Activated T-cell treated with anti-CD3 and anti-CD28 coated beads for 24 hours (primary cell): ENCODE results near the gene CD99L2.
"Not testable (repeated sequence)": the region's sequence is repeated elsewhere in the genome, so short reads cannot be mapped to it uniquely, and the experiment has no call there.

Source experiments
- DNase-seq: peaks from one replicate; pipeline ENCODE4 v3.0.0-alpha.2; 2020; ENCODE audit warnings: low read depth

The CD99L2 gene

GRCh38 chrX:150854856-150855255, 43.6 kb downstream of the CD99L2 start:
- no peak for DNase-seq

DNA sequence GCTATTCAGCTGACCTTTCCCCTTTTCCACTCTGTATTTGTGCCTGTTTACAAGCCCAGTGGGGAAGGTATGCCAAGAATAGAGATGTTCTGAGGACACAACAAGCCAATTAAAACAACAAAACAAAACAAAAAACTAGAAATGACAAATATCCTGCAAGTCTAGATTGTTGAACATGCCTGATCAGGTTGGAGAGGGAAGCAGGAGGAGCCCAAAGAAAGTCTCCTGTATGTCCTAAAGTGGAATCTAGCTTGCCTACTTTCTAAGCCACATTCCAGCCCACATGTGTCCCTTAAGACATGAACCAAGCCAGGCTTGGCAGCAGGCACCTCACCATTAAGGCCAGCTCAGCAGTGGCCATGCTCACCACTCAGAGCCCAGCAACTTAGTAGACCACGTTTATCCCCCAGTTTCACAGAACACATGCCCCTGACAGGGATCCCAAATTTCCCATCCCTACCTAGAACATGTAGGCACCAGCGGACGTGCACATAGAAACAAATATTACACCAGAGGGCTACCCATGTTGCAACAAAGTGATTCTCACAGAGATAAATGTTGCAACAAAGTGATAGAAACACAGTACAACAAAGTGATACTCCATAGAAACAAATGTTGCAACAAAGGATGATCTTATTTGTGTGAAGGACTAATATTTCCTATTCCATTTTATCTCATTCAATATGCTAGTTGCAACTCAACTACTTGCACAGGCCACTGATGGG, 48.3 kb downstream of the CD99L2 start:
- DNase-seq = no peak

- no peak for DNase-seq
These were observed 49.0 kb downstream of the CD99L2 start for GRCh38 chrX:150849486-150849885.

GRCh38 chrX:150848914-150849365, 49.5 kb downstream of the CD99L2 start:
- DNase-seq = no peak

- DNase-seq = no peak
These were observed 51.4 kb downstream of the CD99L2 start for GRCh38 chrX:150847088-150847487.

- DNase-seq = no peak
These were observed 52.3 kb downstream of the CD99L2 start for GRCh38 chrX:150846130-150846529.

DNA sequence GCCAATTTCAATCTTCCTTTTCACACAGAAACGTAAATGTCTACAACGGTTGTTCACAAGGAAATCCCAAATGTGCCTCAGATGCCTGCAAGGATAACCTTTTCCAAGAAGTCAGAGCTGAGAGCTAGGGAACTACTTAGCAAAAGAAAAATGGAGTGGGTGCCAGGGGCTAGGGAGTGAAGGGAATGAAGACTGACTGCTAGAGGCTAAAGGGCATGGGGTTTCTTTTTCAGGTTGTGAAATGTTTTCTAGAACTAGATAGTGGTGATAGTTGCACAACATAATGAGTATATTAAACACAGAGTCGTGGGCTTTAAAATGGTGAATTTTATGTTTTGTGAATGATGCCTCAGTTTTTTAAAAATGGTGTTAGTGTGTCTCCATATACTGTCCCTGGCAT, 53.4 kb downstream of the CD99L2 start:
- no peak for DNase-seq

DNA sequence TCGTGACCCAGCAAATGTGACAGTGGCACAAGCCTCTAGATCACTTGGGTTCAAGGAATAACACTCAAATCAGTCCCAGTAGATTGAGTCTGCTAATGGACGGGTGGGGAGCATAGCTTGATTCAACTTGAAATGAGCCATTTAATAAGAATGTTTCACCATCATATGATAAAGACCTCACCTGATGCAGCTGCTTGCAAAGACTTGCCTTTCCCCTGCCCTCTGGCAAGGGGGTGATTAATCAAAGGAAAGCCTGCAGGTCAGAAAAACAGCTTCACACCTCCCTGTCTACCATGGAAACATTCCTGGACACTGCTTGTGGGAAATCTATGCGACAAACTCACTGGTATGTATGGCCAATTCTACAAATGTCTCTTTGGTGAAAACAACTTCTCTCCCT, 54.5 kb downstream of the CD99L2 start:
- no peak for DNase-seq

DNA sequence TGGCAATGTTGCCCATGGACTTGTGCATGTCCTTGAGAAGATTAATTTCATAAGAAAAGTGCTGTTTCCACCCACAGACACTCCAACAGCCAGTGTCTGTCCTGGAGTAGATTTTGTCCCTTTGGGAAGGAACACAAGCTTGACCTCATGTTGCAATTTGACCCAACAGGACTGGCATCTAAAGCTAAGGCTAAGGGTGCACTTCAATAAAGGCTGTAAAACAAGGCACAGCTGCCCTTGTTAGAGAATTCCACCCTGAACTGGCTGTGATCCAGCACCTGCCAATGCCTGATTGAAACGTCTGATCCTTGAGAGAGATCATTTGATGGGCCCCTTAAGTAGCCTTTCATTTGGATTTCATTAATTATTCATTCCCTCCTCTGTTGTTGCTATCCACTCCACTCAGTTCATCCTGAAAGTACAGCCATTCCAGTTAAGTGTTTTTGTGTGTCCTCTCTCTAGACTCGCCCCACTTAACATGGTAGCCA, 56.2 kb downstream of the CD99L2 start:
- no peak for DNase-seq

DNA sequence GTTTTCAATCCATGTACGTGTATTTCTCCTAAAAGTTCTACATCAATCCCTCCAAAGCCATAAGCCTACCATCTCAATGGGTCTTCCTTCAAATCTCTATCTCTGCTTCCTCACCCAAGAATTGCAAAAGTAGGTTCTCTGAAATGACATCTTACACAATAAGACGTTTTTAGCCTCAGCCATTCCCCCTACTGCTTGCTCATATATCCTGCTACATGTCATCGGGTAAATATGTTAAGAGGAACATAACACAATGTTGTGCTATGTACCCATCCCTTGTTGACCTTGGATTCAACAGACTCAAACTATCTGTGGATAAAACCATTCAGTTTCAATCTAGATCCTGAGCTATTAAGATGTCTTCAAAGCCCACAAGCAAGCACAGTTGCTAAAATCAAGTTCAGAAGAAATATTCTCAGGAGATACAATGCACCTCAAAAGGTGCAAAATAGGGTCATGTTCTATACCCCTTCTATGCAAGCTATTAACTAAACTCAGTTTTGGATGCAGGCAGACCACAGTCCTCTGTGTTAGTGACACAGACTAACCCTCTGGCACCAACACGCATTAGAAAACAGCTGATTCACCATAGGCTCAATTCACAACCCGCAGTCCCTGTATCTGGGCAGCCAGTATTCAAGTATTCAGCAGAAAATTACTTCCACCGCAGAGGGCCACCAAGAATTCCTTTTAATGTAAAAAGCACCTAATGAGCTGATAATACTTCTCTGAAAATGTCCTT, 56.8 kb downstream of the CD99L2 start:
- DNase-seq = no peak

GRCh38 chrX:150837845-150838244, 60.6 kb downstream of the CD99L2 start:
- DNase-seq = no peak

DNA sequence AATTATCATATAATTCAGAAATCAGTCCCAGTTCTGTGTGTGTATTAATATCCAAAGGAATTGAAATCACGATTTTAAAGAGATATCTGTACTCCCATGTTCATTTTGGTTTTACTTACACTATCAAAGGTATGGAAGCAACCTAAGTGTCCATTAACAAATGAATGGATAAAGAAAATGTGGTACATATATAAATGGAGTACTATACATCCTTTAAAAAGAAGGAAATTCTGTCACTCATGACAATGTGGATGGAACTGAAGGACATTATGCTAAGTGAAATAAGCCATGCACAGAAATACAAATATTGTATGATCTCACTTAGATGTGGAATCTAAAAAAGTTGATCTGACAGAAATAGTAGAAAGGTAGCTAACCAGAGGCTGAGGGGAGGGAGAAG, 63.8 kb downstream of the CD99L2 start:
- no peak for DNase-seq

DNA sequence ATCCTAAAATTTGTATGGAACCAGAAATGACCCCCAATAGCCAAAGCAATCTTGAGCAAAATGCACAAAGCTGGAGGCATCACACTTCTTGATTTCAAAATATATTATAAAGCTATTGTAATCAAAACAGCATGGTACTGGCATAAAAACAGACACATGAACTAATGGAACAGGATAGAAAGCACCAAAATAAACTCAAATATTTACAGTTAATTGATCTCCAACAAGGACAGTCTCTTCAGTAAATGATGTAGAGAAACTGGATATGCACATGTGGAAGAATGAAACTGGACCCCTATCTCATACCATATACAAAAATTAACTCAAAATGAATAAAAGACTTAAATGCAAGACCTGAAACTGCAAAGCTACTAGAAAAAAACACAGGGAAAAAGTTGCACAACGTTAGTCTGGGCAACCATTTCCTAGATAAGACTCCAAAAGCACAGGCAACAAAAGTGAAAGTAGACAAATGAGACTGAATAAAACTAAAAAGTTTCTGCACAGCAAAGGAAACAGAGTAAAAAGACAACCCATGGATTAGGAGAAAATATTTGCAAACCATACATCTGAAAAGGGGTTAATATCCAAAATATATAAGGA, 64.9 kb downstream of the CD99L2 start:
- DNase-seq = no peak

DNA sequence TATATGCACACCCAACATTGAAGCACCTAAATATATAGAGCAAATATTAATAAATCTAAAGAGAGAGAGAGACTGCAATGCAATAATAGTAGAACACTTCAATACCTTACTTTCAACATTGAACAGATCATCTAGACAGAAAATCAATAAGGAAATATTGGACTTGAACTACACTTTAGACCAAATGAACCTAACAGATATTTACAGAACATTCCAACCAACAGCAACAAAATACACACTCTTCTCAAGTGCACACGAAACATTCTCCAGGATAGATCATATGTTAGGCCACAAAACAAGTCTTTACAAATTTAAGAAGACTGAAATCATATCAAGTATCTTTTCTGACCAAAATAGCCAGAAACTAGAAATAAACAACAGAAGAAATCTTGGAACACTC, 66.6 kb downstream of the CD99L2 start:
- no peak for DNase-seq

DNA sequence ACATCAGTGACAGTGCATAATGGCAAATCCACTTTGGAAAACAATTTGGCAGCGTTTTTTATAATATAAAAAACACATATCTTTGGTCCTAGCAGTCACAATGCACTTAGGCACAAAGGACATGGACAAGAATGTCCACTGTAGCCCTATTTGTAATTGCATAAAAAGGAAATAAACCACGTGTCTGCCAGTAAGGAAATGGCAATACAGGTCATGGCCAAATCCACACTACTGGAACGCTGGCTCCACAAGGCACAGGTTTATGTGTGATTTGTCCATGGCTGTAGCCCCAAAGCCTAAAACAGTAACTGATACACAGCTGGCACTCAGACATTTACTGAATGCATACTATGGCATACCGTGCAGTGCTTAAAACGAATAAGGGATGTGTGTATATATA, 69.7 kb downstream of the CD99L2 start:
- no peak for DNase-seq

- not testable (repeated sequence) for DNase-seq
These were observed 74.1 kb downstream of the CD99L2 start for GRCh38 chrX:150824352-150824751.

DNA sequence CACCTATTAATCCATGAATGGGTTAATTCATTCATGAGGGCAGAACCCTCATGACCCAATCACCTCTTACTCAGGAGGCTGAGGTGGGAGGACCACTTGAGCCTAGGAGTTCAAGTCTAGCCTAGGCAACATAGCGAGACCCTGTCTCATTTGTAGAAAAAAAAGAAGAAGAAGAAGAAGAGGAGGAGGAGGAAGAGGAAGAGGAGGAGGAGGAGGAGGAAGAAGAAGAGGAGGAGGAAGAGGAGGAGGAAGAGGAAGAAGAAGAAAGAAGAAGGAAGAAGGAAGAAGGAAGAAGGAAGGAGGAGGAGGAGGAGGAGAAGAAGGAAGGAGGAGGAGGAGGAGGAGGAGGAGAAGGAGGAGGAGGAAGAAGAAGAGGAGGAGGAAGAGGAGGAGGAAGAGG, 74.6 kb downstream of the CD99L2 start:
- DNase-seq = not testable (repeated sequence)

- no peak for DNase-seq
These were observed 76.5 kb downstream of the CD99L2 start for GRCh38 chrX:150821971-150822370.

DNA sequence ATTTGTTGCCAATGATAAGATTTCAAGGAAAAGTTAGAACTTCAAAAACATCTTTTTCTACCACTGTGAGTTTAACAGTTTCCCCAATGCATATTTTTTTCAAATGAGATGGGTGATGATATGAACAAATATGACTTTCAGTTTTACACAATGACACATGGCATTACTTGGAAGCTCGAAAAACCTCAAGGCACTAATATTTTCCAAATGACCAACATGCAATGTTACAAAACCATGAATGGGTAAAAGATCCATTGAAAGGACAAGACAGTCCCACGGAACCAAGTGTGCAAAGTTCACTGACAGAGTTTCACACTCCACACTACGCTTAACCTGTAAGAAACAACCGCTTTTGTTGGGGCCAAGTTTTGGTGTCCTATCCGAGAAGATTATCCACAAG, 84.5 kb downstream of the CD99L2 start:
- no peak for DNase-seq

DNA sequence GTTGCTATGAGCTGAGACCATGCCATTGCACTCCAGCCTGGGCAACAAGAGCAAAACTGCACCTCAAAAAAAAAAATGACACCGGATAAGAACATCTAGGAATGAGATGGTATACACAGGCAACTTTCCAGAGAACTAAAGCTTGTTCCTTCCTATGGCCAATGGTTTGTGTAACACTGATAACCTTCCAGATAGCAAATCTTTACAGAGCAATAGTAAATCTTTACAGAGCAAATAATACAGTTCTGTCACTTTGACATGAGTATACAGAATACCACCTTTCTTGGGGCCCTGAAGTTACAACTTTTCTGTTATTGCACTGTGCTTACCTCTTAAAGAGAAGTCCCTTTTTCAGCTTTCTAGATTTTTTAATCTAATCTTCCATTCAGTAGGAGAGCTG, 91.6 kb downstream of the CD99L2 start:
- no peak for DNase-seq

DNA sequence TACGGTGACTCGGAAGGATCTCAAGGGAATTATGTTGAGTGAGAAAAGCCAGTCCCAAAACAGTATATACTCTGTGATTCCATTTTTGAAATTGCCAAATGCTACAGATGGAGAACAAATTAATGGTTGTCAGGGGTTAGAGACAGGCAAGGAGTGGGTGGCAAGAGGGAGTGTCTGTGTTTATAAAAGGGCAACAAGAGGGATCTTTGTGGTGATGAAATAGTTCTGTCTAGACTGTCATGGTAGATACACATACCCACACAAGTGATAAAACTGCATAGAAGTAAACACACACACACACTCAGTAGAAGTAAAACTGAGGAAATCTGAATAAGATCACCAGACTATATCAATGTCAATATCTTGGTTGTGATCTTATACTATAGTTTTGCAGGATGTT, 92.7 kb downstream of the CD99L2 start:
- no peak for DNase-seq

- no peak for DNase-seq
These were observed 105.4 kb downstream of the CD99L2 start for GRCh38 chrX:150792949-150793527.

- no peak for DNase-seq
These were observed 108.4 kb downstream of the CD99L2 start for GRCh38 chrX:150790021-150790420.
